Thoracic aorta (tissue), 2 donors: ENCODE measurements around the gene CAP2. TPM values are rescaled to one million over a fixed set of nuclear protein-coding genes. Genes with fewer than 3 reads are reported as not detected.
"Not testable (repeated sequence)": the region's sequence is repeated elsewhere in the genome, so short reads cannot be mapped to it uniquely, and the experiment has no call there.

Experiments used
- ATAC-seq: fragments of 150-250 bp; one replicate; pipeline ENCODE4 v1.8.0; 2017; ENCODE audit warnings: low read depth; ENCODE audit not compliant: insufficient number of reproducible peaks, low FRiP score
- DNase-seq: peaks from one replicate; pipeline ENCODE4 v3.0.0-alpha.2; 2020; ENCODE audit warnings: low spot score
- H3K27ac ChIP-seq, 2 donors: fragments of 200-600 bp; sonication (generic); 1 replicate in 1 of 2; 2 replicates in 1 of 2; pipeline ENCODE4 v1.5.1; 2016; ENCODE audit warnings: mild to moderate bottlenecking in 2 of 2, moderate library complexity in 2 of 2
- H3K27me3 ChIP-seq: fragments of 200-600 bp; sonication (generic); replicated peaks from 2 replicates; pipeline ENCODE4 v1.6.0; 2016; ENCODE audit warnings: mild to moderate bottlenecking; ENCODE audit not compliant: insufficient read depth
- H3K36me3 ChIP-seq: fragments of 200-600 bp; sonication (generic); one replicate; pipeline ENCODE4 v1.5.1; 2016
- H3K4me1 ChIP-seq, 2 donors: fragments of 200-600 bp; sonication (generic); 1 replicate in 1 of 2; 2 replicates in 1 of 2; pipeline versions ENCODE4 v1.5.1 to v1.6.0; 2016; ENCODE audit warnings: low read depth in 2 of 2, mild to moderate bottlenecking in 1 of 2; ENCODE audit not compliant: control insufficient read depth in 1 of 2
- H3K4me3 ChIP-seq: fragments of 200-600 bp; sonication (generic); 2 replicates; pipeline ENCODE4 v1.5.1; 2016; ENCODE audit warnings: mild to moderate bottlenecking
- H3K9me3 ChIP-seq: fragments of 200-600 bp; sonication (generic); 2 replicates; pipeline ENCODE4 v1.5.1; 2016
- total RNA-seq, 2 donors: library from RNA; depleted of rRNA; stranded (reverse); fragments of >200 nt; gene quantifications; one replicate each; pipeline versions ENCODE4 v1.1.0 to v1.2.3, GENCODE V29; 2016
- TF ChIP-seq, protein P1 (sequence below): fragments of 200-600 bp; sonication (generic); IDR thresholded peaks from one replicate; pipeline ENCODE4 v1.5.1; 2019; ENCODE audit warnings: antibody characterized with exemption

CAP2 gene
- total RNA-seq, 2 donors from 2014 or later, result 20.6 to 20.8 TPM

DNA sequence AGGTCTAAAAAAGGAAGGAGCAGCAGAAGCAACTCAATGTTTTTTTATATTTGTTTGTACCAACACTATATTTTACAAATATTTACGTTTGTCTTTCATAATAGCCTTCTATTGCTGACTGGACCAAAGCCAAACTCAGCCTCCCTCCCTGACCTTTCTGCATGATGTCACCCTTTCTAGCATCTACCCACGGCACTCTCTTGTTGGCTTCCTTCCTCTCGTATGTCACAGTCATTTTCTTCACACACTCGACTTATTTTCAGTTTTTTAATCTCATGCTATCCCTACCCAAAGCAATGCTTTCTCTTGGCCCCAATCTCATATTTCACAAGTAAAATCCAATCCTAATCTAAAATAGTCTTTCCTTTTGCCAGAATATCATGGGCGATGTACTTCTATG lies 190.4 kb downstream of the CAP2 start:
- Histone ChIP-seq H3K27ac (peak overlapping the region; percentile 78 to 81), H3K4me3 (peak overlapping the region; percentile 64), H3K4me1 (peaks cover 4 to 10% of the 10 kb centered on the region in 2 donors), H3K36me3 (no peaks in the 10 kb centered on the region), H3K27me3 (no peaks in the 10 kb centered on the region), H3K9me3 (no peaks in the 10 kb centered on the region)
- TF ChIP-seq, protein P1, sequence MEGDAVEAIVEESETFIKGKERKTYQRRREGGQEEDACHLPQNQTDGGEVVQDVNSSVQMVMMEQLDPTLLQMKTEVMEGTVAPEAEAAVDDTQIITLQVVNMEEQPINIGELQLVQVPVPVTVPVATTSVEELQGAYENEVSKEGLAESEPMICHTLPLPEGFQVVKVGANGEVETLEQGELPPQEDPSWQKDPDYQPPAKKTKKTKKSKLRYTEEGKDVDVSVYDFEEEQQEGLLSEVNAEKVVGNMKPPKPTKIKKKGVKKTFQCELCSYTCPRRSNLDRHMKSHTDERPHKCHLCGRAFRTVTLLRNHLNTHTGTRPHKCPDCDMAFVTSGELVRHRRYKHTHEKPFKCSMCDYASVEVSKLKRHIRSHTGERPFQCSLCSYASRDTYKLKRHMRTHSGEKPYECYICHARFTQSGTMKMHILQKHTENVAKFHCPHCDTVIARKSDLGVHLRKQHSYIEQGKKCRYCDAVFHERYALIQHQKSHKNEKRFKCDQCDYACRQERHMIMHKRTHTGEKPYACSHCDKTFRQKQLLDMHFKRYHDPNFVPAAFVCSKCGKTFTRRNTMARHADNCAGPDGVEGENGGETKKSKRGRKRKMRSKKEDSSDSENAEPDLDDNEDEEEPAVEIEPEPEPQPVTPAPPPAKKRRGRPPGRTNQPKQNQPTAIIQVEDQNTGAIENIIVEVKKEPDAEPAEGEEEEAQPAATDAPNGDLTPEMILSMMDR, result no peak
- ATAC-seq (peak; percentile 6), DNase-seq (no peak)

DNA sequence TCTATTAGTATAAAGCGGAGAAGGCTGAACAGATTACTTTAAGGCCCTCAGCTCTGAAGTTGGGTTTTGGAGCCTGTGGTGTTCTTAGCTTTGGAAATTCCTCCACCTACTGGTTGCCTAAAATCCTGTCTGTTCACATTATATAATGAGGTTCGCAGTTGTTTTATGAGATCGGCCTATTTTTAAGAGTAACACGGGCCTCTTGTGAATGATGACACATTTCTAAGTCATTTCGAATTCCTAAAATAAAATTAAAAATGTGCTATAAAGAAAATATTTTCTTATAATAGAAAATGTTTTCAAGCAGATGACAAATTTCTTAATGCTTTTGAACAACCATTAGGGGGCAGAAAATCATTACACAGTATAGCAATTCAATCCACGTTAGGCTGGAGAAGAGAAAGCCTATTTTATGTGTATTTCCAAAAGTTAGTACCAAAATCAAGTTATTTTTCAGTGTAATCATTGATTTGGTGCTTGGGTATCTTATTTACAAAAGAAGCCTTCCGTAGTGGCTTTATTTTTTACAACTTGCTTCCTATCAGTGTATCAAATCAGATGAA lies 190.9 kb downstream of the CAP2 start:
- Histone ChIP-seq H3K4me3 (peak overlapping the region; percentile 64), H3K9me3 (no peaks in the 10 kb centered on the region), H3K27ac (peak overlapping the region; percentile 78 to 81), H3K36me3 (no peaks in the 10 kb centered on the region), H3K4me1 (peaks cover 4 to 10% of the 10 kb centered on the region in 2 donors), H3K27me3 (no peaks in the 10 kb centered on the region)
- DNase-seq (no peak), ATAC-seq (peak; percentile 97)
- TF ChIP-seq, protein P1, result peak; percentile 77

DNA sequence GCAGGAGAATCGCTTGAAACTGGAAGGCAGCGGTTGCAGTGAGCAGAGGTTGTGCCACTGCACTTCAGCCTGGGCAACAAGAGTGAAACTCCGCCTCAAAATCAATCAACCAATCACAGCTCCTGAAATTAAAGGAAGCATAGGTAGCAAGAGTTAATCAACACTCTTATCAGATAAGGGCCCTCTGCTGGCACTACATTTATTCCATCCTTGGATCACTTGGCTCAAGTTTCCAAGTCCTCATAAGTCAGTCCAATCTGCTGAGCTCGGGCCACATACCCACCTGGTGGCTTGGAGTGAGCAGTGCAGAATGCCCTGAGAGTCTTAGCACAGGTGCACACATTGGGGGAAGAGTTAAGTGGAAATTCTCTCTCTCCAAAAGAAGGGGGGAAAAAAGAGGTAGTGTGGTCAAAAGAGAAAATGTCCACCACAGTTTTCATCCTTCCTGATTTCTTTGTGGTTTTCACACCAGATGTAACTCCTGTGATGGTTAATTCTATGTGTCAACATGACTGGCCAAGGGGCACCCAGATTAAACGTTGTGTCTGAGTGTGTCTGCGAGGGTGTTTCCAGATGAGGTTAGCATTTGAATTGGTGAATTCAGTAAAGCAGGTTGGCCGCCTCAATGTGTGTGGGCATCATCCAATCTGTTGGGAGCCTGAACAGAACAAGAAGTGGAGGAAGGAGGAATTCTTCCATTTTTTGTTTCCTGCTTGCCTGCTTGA lies 192.5 kb downstream of the CAP2 start:
- ATAC-seq, result no peak

DNA sequence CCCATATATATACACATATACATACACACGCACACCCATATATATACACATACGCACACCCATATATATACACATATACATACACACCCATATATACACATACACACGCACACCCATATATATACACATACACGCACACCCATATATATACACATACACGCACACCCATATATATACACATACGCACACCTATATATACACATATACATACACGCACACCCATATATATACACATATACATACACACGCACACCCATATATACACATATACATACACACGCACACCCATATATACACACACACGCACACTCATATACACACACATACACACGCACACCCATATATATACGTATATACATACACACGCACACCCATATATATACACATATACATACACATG lies 193.2 kb downstream of the CAP2 start:
- peaks cover 4 to 10% of the 10 kb centered on the region in 2 donors for H3K4me1 ChIP-seq
- H3K36me3 ChIP-seq, H3K4me3 ChIP-seq, ATAC-seq, H3K27ac ChIP-seq, H3K9me3 ChIP-seq, H3K27me3 ChIP-seq, DNase-seq: not testable (repeated sequence)

More for the DNA sequence above, 192.5 kb downstream of the CAP2 start:
- no peaks in the 10 kb centered on the region for H3K36me3 ChIP-seq
- no peaks in the 10 kb centered on the region for H3K9me3 ChIP-seq
- no peak for DNase-seq
- TF ChIP-seq, protein P1, result no peak
- no peaks in the 10 kb centered on the region for H3K27me3 ChIP-seq
- H3K27ac ChIP-seq, result no peak overlapping the region
- peaks cover 4 to 10% of the 10 kb centered on the region in 2 donors for H3K4me1 ChIP-seq
- H3K4me3 ChIP-seq, result no peak overlapping the region

DNA sequence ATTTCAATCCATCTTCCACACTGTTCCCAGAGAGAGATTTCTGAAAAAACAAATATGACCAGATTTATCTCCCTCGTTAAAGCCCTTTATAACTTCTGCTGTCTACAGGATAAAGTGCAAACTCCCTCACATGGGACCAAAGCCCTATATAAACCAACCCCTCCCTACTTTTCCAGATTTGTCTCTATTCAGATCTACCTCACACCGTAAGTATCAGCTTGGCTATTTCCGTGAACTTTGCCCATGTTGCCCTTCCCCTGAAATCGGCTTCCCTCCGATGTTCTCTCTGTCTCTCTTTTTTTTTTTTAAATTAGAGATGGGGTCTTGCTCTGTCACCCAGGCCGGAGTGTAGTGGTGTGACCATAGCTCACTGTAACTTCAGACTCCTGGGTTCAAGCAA lies 194.6 kb downstream of the CAP2 start:
- H3K27ac ChIP-seq, result no peak overlapping the region
- no peaks in the 10 kb centered on the region for H3K9me3 ChIP-seq
- TF ChIP-seq, protein P1, result no peak
- H3K4me3 ChIP-seq, result no peak overlapping the region
- no peaks in the 10 kb centered on the region for H3K27me3 ChIP-seq
- peaks cover 4 to 10% of the 10 kb centered on the region in 2 donors for H3K4me1 ChIP-seq
- DNase-seq, result no peak
- ATAC-seq, result no peak
- no peaks in the 10 kb centered on the region for H3K36me3 ChIP-seq
